ENCODE data around the gene HAPSTR1.
A peak's percentile ranks its signal among the peaks of the same experiment; 100 is the strongest.

Gene HAPSTR1

GRCh38 chr16:9125658-9126505 is 34.4 kb downstream of the HAPSTR1 start:
- ChIA-PET CTCF (interaction anchor here (0.6 to 2.0 kb wide), 5 partner anchors 13 to 559 kb away, joined by 3 to 7 read pairs (median 5); no protein-coding TSS in a partner anchor), POLR2A (interaction anchor here (0.6 to 1.6 kb wide), 3 partner anchors 34 to 968 kb away, joined by 5 to 12 read pairs (median 6); partner anchors contain the start of gene HAPSTR1)
- H3K4me1 ChIP-seq (ENCODE audit: control insufficient read depth, insufficient read depth, low read length) = no peaks in the 10 kb centered on the region
- H3K36me3 ChIP-seq (ENCODE audit: control insufficient read depth in 2 of 2, insufficient read depth in 1 of 2, low read length in 2 of 2) = peaks cover 0 to 45% of the 10 kb centered on the region in 2 experiments; a peak in 1 of 3 replicates
- H3K4me3 ChIP-seq (ENCODE audit: low read depth, low read length) = no peak overlapping the region
- no peak overlapping the region for H3K27ac ChIP-seq (ENCODE audit: extremely low read depth, low read depth, low read length)
- no peaks in the 10 kb centered on the region for H3K9me3 ChIP-seq (ENCODE audit: control insufficient read depth, insufficient read depth, low read depth, low read length)
- TF ChIP-seq OVOL3 (tag by site-specific recombination; IDR thresholded peaks at IDR 0.05) (no peak), ZNF155 (tag by site-specific recombination; IDR thresholded peaks at IDR 0.05) (no peak), GLIS1 (tag by site-specific recombination; IDR thresholded peaks at IDR 0.05) (0 out of 2 replicates have a peak, but pooled peaks have one; percentile 25), ZBTB10 (tag by site-specific recombination; IDR thresholded peaks at IDR 0.05) (no peak), ZNF610 (tag by site-specific recombination; IDR thresholded peaks at IDR 0.05; ENCODE audit: borderline replicate concordance) (no peak)

- CTCF ChIA-PET = interaction anchor here (0.6 to 0.7 kb wide), 5 partner anchors 12 to 559 kb away, joined by 3 to 6 read pairs (median 4); no protein-coding TSS in a partner anchor
- POLR2A ChIA-PET = interaction anchor here (0.6 kb wide), 2 partner anchors 462 to 968 kb away, joined by 5 to 6 read pairs; no protein-coding TSS in a partner anchor
- peaks cover 0 to 38% of the 10 kb centered on the region in 2 experiments; a peak in 1 of 3 replicates for H3K36me3 ChIP-seq (ENCODE audit: control insufficient read depth in 2 of 2, insufficient read depth in 1 of 2, low read length in 2 of 2)
- no peak overlapping the region for H3K27ac ChIP-seq (ENCODE audit: extremely low read depth, low read depth, low read length)
- H3K4me3 ChIP-seq (ENCODE audit: low read depth, low read length) = no peak overlapping the region
- TF ChIP-seq ZNF544 (tag by site-specific recombination; IDR thresholded peaks at IDR 0.05) (no peak), PRDM2 (tag by site-specific recombination; IDR thresholded peaks at IDR 0.05; ENCODE audit: borderline replicate concordance) (no peak), ZNF324 (tag by site-specific recombination; IDR thresholded peaks at IDR 0.05) (no peak), ZSCAN5A (tag by site-specific recombination; IDR thresholded peaks at IDR 0.05) (no peak), MEIS1 (CRISPR knock-in tag; IDR thresholded peaks at IDR 0.05; ENCODE audit: borderline replicate concordance) (no peak), PRDM4 (tag by site-specific recombination; IDR thresholded peaks at IDR 0.05) (no peak), ZNF19 (tag by site-specific recombination; IDR thresholded peaks at IDR 0.05; ENCODE audit: low read depth) (no peak), HOXD13 (CRISPR knock-in tag; IDR thresholded peaks at IDR 0.05; ENCODE audit: borderline replicate concordance) (no peak)
- no peaks in the 10 kb centered on the region for H3K4me1 ChIP-seq (ENCODE audit: control insufficient read depth, insufficient read depth, low read length)
- no peaks in the 10 kb centered on the region for H3K9me3 ChIP-seq (ENCODE audit: control insufficient read depth, insufficient read depth, low read depth, low read length)
Measured at GRCh38 chr16:9126609-9127008, 35.2 kb downstream of the HAPSTR1 start.

All from HEK293 (cell line).